ENCODE measurements around the gene CACNA1D.

CACNA1D gene

DNA sequence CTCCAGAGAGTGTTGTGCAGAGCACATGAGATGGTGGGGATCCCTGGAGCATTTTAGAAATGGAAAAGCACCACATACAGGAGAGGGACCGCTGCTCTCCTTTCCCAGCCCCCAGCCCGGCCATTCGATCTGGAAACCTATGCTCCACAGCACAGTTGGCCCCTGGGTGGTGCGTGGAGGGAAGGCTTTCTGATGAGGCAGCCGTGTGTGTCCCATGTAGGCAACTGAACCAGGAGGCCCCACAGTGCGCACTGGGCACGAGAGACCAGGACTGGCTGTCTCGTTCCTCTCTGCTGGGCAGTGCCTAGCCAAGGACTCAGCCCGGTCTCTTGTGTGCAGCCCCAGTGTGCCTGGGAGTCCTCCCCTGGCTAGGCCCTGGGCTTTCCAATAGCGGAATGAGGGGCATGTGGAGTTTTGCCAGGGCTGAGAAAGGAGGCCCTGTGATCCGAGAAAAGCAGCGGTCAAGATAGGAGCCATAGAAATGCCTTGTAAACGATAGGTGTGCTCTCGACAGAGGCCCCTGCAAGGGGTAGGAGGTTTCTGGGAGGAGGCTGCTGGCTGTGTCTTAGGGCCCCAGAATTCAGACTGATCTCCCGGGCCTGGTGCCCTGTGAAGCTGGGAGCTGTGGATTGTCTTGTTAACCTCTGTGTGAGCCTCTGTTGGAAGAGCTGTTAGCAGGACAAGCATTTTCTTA, 312.9 kb downstream of the CACNA1D start:
- Histone ChIP-seq H3K36me3 (ENCODE audit: control insufficient read depth in 2 of 2, insufficient read depth in 2 of 2, low read length in 2 of 2) (no peaks in the 10 kb centered on the region), H3K27ac (ENCODE audit: low read length) (no peak overlapping the region), H3K9me3 (ENCODE audit: control insufficient read depth in 2 of 2, low read length in 2 of 2) (no peaks in the 10 kb centered on the region), H3K4me1 (ENCODE audit: control insufficient read depth, insufficient read depth, low read length) (peaks cover 3% of the 10 kb centered on the region), H3K27me3 (ENCODE audit: control insufficient read depth in 1 of 2, insufficient read depth in 2 of 2, low read length in 2 of 2) (no peaks in the 10 kb centered on the region), H3K9ac (ENCODE audit: low read length in 2 of 2) (no peak overlapping the region), H3K4me3 (ENCODE audit: low read length in 2 of 2) (no peak overlapping the region)

DNA sequence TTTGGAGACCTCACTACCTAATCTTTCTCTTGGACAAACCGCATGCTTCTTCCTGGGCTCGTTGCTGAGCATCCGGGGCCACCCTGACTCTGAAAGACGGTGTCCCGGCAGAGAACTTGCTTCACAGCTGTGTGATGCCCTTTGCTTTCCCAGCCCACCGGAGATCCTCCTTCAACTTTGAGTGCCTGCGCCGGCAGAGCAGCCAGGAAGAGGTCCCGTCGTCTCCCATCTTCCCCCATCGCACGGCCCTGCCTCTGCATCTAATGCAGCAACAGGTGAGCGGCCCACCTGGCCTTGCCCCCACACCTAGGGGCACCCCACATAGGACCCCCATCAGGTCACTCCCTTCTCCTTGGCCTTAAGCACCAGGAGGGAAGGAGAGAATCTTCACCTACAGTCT, 314.1 kb downstream of the CACNA1D start:
- peaks cover 3% of the 10 kb centered on the region for H3K4me1 ChIP-seq (ENCODE audit: control insufficient read depth, insufficient read depth, low read length)
- no peaks in the 10 kb centered on the region for H3K9me3 ChIP-seq (ENCODE audit: control insufficient read depth in 2 of 2, low read length in 2 of 2)
- no peaks in the 10 kb centered on the region for H3K27me3 ChIP-seq (ENCODE audit: control insufficient read depth in 1 of 2, insufficient read depth in 2 of 2, low read length in 2 of 2)
- no peak overlapping the region for H3K4me3 ChIP-seq (ENCODE audit: low read length in 2 of 2)
- no peak overlapping the region for H3K9ac ChIP-seq (ENCODE audit: low read length in 2 of 2)
- H3K27ac ChIP-seq (ENCODE audit: low read length), result no peak overlapping the region
- H3K36me3 ChIP-seq (ENCODE audit: control insufficient read depth in 2 of 2, insufficient read depth in 2 of 2, low read length in 2 of 2), result no peaks in the 10 kb centered on the region

DNA sequence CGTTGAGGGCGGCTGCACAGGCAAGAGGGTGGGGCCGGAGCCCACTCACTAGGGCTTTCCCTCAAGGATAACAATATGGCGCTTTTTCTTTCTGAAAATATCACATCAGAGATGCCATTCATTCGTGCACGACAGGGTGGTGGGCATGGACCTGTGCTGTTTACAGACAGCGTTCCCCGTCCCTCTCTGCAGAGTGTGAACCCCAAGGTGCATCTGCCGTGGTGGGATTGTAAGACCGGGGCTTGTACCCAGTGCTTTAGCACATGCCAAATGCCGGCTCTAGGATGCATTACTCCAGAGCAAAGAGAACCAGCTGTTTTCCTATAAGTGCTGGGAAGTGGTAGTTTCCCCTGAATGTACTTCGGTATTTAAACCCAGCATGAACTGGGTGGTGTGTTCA, 314.9 kb downstream of the CACNA1D start:
- Histone ChIP-seq H3K27me3 (ENCODE audit: control insufficient read depth in 1 of 2, insufficient read depth in 2 of 2, low read length in 2 of 2) (no peaks in the 10 kb centered on the region), H3K9me3 (ENCODE audit: control insufficient read depth in 2 of 2, low read length in 2 of 2) (no peaks in the 10 kb centered on the region), H3K4me1 (ENCODE audit: control insufficient read depth, insufficient read depth, low read length) (peaks cover 3% of the 10 kb centered on the region), H3K36me3 (ENCODE audit: control insufficient read depth in 2 of 2, insufficient read depth in 2 of 2, low read length in 2 of 2) (no peaks in the 10 kb centered on the region), H3K4me3 (ENCODE audit: low read length in 2 of 2) (no peak overlapping the region), H3K27ac (ENCODE audit: low read length) (no peak overlapping the region), H3K9ac (ENCODE audit: low read length in 2 of 2) (no peak overlapping the region)

DNA sequence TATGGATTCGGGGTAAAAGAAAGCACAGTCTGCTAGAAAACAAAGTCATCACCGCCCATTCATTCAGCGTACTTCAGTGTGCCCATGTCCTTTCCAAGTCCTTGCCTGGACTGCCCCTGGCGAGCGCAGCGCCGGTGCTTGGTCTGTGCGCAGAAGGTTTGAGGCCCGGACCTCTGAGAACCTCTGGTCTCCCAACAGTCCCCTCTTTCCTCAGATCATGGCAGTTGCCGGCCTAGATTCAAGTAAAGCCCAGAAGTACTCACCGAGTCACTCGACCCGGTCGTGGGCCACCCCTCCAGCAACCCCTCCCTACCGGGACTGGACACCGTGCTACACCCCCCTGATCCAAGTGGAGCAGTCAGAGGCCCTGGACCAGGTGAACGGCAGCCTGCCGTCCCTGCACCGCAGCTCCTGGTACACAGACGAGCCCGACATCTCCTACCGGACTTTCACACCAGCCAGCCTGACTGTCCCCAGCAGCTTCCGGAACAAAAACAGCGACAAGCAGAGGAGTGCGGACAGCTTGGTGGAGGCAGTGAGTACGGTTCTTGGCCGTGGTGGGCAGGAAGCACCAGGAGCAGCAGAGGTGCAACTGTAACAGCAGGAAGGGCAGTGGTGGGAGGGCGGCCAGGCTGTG, 315.5 kb downstream of the CACNA1D start:
- Histone ChIP-seq H3K4me1 (ENCODE audit: control insufficient read depth, insufficient read depth, low read length) (peaks cover 3% of the 10 kb centered on the region), H3K27me3 (ENCODE audit: control insufficient read depth in 1 of 2, insufficient read depth in 2 of 2, low read length in 2 of 2) (no peaks in the 10 kb centered on the region), H3K9me3 (ENCODE audit: control insufficient read depth in 2 of 2, low read length in 2 of 2) (no peaks in the 10 kb centered on the region), H3K36me3 (ENCODE audit: control insufficient read depth in 2 of 2, insufficient read depth in 2 of 2, low read length in 2 of 2) (no peaks in the 10 kb centered on the region), H3K9ac (ENCODE audit: low read length in 2 of 2) (no peak overlapping the region), H3K4me3 (ENCODE audit: low read length in 2 of 2) (no peak overlapping the region), H3K27ac (ENCODE audit: low read length) (no peak overlapping the region)

DNA sequence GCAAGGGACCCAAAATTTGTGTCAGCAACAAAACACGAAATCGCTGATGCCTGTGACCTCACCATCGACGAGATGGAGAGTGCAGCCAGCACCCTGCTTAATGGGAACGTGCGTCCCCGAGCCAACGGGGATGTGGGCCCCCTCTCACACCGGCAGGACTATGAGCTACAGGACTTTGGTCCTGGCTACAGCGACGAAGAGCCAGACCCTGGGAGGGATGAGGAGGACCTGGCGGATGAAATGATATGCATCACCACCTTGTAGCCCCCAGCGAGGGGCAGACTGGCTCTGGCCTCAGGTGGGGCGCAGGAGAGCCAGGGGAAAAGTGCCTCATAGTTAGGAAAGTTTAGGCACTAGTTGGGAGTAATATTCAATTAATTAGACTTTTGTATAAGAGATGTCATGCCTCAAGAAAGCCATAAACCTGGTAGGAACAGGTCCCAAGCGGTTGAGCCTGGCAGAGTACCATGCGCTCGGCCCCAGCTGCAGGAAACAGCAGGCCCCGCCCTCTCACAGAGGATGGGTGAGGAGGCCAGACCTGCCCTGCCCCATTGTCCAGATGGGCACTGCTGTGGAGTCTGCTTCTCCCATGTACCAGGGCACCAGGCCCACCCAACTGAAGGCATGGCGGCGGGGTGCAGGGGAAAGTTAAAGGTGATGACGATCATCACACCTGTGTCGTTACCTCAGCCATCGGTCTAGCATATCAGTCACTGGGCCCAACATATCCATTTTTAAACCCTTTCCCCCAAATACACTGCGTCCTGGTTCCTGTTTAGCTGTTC, 316.9 kb downstream of the CACNA1D start:
- H3K9me3 ChIP-seq (ENCODE audit: control insufficient read depth in 2 of 2, low read length in 2 of 2), result no peaks in the 10 kb centered on the region

DNA sequence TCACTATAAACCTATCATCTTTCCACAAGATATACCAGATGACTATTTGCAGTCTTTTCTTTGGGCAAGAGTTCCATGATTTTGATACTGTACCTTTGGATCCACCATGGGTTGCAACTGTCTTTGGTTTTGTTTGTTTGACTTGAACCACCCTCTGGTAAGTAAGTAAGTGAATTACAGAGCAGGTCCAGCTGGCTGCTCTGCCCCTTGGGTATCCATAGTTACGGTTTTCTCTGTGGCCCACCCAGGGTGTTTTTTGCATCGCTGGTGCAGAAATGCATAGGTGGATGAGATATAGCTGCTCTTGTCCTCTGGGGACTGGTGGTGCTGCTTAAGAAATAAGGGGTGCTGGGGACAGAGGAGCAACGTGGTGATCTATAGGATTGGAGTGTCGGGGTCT, 318.0 kb downstream of the CACNA1D start:
- H3K4me1 ChIP-seq (ENCODE audit: control insufficient read depth, insufficient read depth, low read length), result no peaks in the 10 kb centered on the region
- no peaks in the 10 kb centered on the region for H3K9me3 ChIP-seq (ENCODE audit: control insufficient read depth in 2 of 2, low read length in 2 of 2)
- no peak overlapping the region for H3K9ac ChIP-seq (ENCODE audit: low read length in 2 of 2)
- H3K27ac ChIP-seq (ENCODE audit: low read length), result no peak overlapping the region
- no peak overlapping the region for H3K4me3 ChIP-seq (ENCODE audit: low read length in 2 of 2)
- H3K27me3 ChIP-seq (ENCODE audit: control insufficient read depth in 1 of 2, insufficient read depth in 2 of 2, low read length in 2 of 2), result no peaks in the 10 kb centered on the region
- no peaks in the 10 kb centered on the region for H3K36me3 ChIP-seq (ENCODE audit: control insufficient read depth in 2 of 2, insufficient read depth in 2 of 2, low read length in 2 of 2)

More for the DNA sequence above, 316.9 kb downstream of the CACNA1D start:
- no peak overlapping the region for H3K9ac ChIP-seq (ENCODE audit: low read length in 2 of 2)
- peaks cover 3% of the 10 kb centered on the region for H3K4me1 ChIP-seq (ENCODE audit: control insufficient read depth, insufficient read depth, low read length)
- H3K4me3 ChIP-seq (ENCODE audit: low read length in 2 of 2), result no peak overlapping the region
- no peak overlapping the region for H3K27ac ChIP-seq (ENCODE audit: low read length)
- H3K36me3 ChIP-seq (ENCODE audit: control insufficient read depth in 2 of 2, insufficient read depth in 2 of 2, low read length in 2 of 2), result no peaks in the 10 kb centered on the region
- H3K27me3 ChIP-seq (ENCODE audit: control insufficient read depth in 1 of 2, insufficient read depth in 2 of 2, low read length in 2 of 2), result no peaks in the 10 kb centered on the region

DNA sequence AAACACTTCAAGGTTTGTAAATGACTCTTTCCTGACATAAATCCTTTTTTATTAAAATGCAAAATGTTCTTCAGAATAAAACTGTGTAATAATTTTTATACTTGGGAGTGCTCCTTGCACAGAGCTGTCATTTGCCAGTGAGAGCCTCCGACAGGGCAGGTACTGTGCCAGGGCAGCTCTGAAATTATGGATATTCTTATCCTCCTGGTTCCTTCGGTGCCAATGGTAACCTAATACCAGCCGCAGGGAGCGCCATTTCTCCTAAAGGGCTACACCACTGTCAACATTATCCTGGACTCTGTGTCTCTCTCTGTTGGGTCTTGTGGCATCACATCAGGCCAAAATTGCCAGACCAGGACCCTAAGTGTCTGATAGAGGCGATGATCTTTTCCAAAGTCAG, 318.8 kb downstream of the CACNA1D start:
- Histone ChIP-seq H3K4me1 (ENCODE audit: control insufficient read depth, insufficient read depth, low read length) (no peaks in the 10 kb centered on the region), H3K27ac (ENCODE audit: low read length) (no peak overlapping the region), H3K27me3 (ENCODE audit: control insufficient read depth in 1 of 2, insufficient read depth in 2 of 2, low read length in 2 of 2) (no peaks in the 10 kb centered on the region), H3K36me3 (ENCODE audit: control insufficient read depth in 2 of 2, insufficient read depth in 2 of 2, low read length in 2 of 2) (no peaks in the 10 kb centered on the region), H3K9me3 (ENCODE audit: control insufficient read depth in 2 of 2, low read length in 2 of 2) (no peaks in the 10 kb centered on the region), H3K9ac (ENCODE audit: low read length in 2 of 2) (no peak overlapping the region), H3K4me3 (ENCODE audit: low read length in 2 of 2) (no peak overlapping the region)

DNA sequence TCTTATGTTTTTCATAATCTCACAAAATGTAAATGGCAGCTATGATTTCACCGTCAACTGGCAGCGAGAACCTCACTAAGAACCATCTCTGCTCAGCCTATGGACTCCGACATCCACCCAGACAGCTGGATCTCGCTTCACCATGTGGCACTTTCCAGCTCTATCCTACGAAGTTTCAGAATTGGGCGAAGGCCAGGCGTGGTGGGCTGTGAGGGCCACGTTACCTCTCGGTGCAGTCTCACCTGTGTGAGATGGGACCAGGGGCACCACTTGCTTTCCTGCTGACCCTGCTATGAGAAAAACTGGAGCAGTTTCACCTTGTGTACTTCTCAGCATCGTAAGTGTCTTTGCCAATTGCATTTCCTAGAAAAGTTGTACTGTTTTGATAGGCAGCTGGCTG, 319.5 kb downstream of the CACNA1D start:
- no peaks in the 10 kb centered on the region for H3K27me3 ChIP-seq (ENCODE audit: control insufficient read depth in 1 of 2, insufficient read depth in 2 of 2, low read length in 2 of 2)
- H3K36me3 ChIP-seq (ENCODE audit: control insufficient read depth in 2 of 2, insufficient read depth in 2 of 2, low read length in 2 of 2), result peaks cover 0 to 2% of the 10 kb centered on the region in 2 donors
- no peaks in the 10 kb centered on the region for H3K9me3 ChIP-seq (ENCODE audit: control insufficient read depth in 2 of 2, low read length in 2 of 2)
- H3K4me1 ChIP-seq (ENCODE audit: control insufficient read depth, insufficient read depth, low read length), result no peaks in the 10 kb centered on the region
- no peak overlapping the region for H3K4me3 ChIP-seq (ENCODE audit: low read length in 2 of 2)
- H3K9ac ChIP-seq (ENCODE audit: low read length in 2 of 2), result no peak overlapping the region
- H3K27ac ChIP-seq (ENCODE audit: low read length), result no peak overlapping the region

DNA sequence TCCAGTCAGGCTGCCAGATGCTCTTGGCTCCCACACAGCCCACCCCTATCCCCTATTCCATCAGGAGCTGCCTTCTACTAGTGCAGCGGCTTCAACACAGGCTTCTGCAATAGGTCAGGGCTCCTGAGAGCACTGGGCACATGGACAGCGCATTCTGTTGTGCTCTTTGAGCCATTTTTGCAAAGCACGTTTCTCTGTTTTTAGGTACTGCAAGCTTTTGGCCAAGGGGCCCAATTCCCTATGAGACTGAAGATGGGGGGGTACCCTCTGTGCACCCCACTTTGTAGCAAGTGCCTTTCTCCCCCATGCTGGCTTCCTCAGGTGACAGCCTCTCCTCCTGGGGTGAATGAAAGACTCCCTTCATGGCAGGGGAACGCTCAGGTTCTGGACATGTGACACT, 320.7 kb downstream of the CACNA1D start:
- H3K9me3 ChIP-seq (ENCODE audit: control insufficient read depth in 2 of 2, low read length in 2 of 2), result no peaks in the 10 kb centered on the region
- H3K36me3 ChIP-seq (ENCODE audit: control insufficient read depth in 2 of 2, insufficient read depth in 2 of 2, low read length in 2 of 2), result peaks cover 0 to 4% of the 10 kb centered on the region in 2 donors
- no peak overlapping the region for H3K4me3 ChIP-seq (ENCODE audit: low read length in 2 of 2)
- H3K9ac ChIP-seq (ENCODE audit: low read length in 2 of 2), result no peak overlapping the region
- H3K4me1 ChIP-seq (ENCODE audit: control insufficient read depth, insufficient read depth, low read length), result no peaks in the 10 kb centered on the region
- H3K27ac ChIP-seq (ENCODE audit: low read length), result no peak overlapping the region
- H3K27me3 ChIP-seq (ENCODE audit: control insufficient read depth in 1 of 2, insufficient read depth in 2 of 2, low read length in 2 of 2), result no peaks in the 10 kb centered on the region

DNA sequence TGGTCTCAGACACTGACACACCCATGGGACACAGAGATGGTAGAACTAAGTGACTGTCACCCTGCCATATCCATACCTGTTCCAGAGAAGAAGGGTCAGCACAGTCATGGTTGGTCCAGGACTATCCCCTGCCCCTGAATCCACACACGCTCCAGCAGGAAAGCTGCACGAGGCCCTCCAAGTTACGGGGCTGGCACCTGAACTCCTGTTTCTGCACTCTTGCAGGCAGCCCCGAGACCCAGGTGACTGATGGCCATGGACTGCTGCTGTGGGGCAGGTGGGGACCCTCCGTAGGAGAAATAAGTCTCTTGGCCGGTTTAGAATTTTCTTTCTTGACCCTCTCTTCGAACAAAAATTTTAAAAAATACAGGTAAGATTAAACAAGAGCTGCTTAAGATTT, 321.2 kb downstream of the CACNA1D start:
- Histone ChIP-seq H3K27ac (ENCODE audit: low read length) (no peak overlapping the region), H3K4me1 (ENCODE audit: control insufficient read depth, insufficient read depth, low read length) (no peaks in the 10 kb centered on the region), H3K9me3 (ENCODE audit: control insufficient read depth in 2 of 2, low read length in 2 of 2) (no peaks in the 10 kb centered on the region), H3K36me3 (ENCODE audit: control insufficient read depth in 2 of 2, insufficient read depth in 2 of 2, low read length in 2 of 2) (peaks cover 0 to 4% of the 10 kb centered on the region in 2 donors), H3K4me3 (ENCODE audit: low read length in 2 of 2) (no peak overlapping the region), H3K9ac (ENCODE audit: low read length in 2 of 2) (no peak overlapping the region), H3K27me3 (ENCODE audit: control insufficient read depth in 1 of 2, insufficient read depth in 2 of 2, low read length in 2 of 2) (no peaks in the 10 kb centered on the region)

DNA sequence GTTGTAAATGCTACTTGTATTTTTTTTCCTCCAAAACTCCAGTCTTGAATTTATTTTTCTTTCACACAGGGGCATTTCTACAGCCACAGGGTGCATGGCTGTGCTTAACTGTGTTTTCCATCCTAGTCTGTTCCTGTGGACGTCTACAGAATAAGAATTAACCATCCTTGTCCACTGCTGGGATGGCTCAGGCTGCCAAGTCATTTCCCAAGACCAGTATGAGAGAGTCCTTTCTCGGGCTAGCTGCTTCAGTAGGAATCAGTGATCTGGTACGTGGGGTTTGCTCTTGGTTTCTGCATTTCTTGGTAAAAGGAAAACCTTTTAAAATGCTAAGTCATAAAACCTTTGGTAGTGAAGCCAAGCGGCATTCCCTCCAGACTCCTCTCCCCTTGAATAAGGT, 322.0 kb downstream of the CACNA1D start:
- H3K4me1 ChIP-seq (ENCODE audit: control insufficient read depth, insufficient read depth, low read length), result no peaks in the 10 kb centered on the region
- H3K9me3 ChIP-seq (ENCODE audit: control insufficient read depth in 2 of 2, low read length in 2 of 2), result no peaks in the 10 kb centered on the region
- H3K36me3 ChIP-seq (ENCODE audit: control insufficient read depth in 2 of 2, insufficient read depth in 2 of 2, low read length in 2 of 2), result peaks cover 0 to 4% of the 10 kb centered on the region in 2 donors
- no peak overlapping the region for H3K27ac ChIP-seq (ENCODE audit: low read length)
- H3K4me3 ChIP-seq (ENCODE audit: low read length in 2 of 2), result no peak overlapping the region
- no peaks in the 10 kb centered on the region for H3K27me3 ChIP-seq (ENCODE audit: control insufficient read depth in 1 of 2, insufficient read depth in 2 of 2, low read length in 2 of 2)
- no peak overlapping the region for H3K9ac ChIP-seq (ENCODE audit: low read length in 2 of 2)
